Retina (tissue), 1 donor: ENCODE results near the gene PALM.
"Not testable (repeated sequence)": the region's sequence is repeated elsewhere in the genome, so short reads cannot be mapped to it uniquely, and the experiment has no call there.

Source experiments
- DNase-seq: peaks from one replicate; pipeline ENCODE4 v3.0.0-alpha.2; 2016

PALM gene

GRCh38 chr19:732148-733069, 23.7 kb downstream of the PALM start:
- DNase-seq = no peak

- DNase-seq = peak; percentile 37
Observed at GRCh38 chr19:734716-735115, 26.0 kb downstream of the PALM start.

GRCh38 chr19:736125-736524, 27.4 kb downstream of the PALM start:
- no peak for DNase-seq

- DNase-seq = no peak
Observed at GRCh38 chr19:737591-738093, 28.9 kb downstream of the PALM start.

- DNase-seq = no peak
Observed at GRCh38 chr19:738509-739128, 29.9 kb downstream of the PALM start.

- DNase-seq = no peak
Observed at GRCh38 chr19:739998-740715, 31.4 kb downstream of the PALM start.

GRCh38 chr19:740816-741505, 32.2 kb downstream of the PALM start:
- not testable (repeated sequence) for DNase-seq

GRCh38 chr19:741506-742131, 32.9 kb downstream of the PALM start:
- no peak for DNase-seq

- no peak for DNase-seq
Observed at GRCh38 chr19:742540-743075, 33.9 kb downstream of the PALM start.

GRCh38 chr19:743168-743687, 34.5 kb downstream of the PALM start:
- DNase-seq = no peak

- not testable (repeated sequence) for DNase-seq
Observed at GRCh38 chr19:745138-745537, 36.4 kb downstream of the PALM start.

GRCh38 chr19:746208-746819, 37.6 kb downstream of the PALM start:
- DNase-seq = no peak

- DNase-seq = no peak
Observed at GRCh38 chr19:746956-747355, 38.2 kb downstream of the PALM start.

- no peak for DNase-seq
Observed at GRCh38 chr19:747432-748273, 38.9 kb downstream of the PALM start.

- no peak for DNase-seq
Observed at GRCh38 chr19:748274-748598, 39.5 kb downstream of the PALM start.

- DNase-seq = no peak
Observed at GRCh38 chr19:749811-750210, 41.1 kb downstream of the PALM start.

GRCh38 chr19:750640-751423, 42.1 kb downstream of the PALM start, which contains the start of gene MISP:
Gene MISP, plus strand, starts transcription at chr19:751112. Its CDS starts 5,835 bp downstream, at chr19:756947.
- DNase-seq = no peak

- no peak for DNase-seq
Observed at GRCh38 chr19:751501-752341, 43.0 kb downstream of the PALM start.
